Stimulated activated CD4-positive, alpha-beta T cell treated with anti-CD3 and anti-CD28 coated beads, Interleukin-2, amount 100 ng/mL, for 4 hours (primary cell): Measurements from ENCODE around the gene SDF2L1.
"Not testable (repeated sequence)": the region's sequence is repeated elsewhere in the genome, so short reads cannot be mapped to it uniquely, and the experiment has no call there.

ENCODE experiments used
- DNase-seq: peaks from one replicate; pipeline ENCODE4 v3.0.0-alpha.2; 2020; ENCODE audit warnings: low read depth

Gene SDF2L1

GRCh38 chr22:21686634-21687393 is 44.7 kb downstream of the SDF2L1 start:
- DNase-seq = no peak

DNA sequence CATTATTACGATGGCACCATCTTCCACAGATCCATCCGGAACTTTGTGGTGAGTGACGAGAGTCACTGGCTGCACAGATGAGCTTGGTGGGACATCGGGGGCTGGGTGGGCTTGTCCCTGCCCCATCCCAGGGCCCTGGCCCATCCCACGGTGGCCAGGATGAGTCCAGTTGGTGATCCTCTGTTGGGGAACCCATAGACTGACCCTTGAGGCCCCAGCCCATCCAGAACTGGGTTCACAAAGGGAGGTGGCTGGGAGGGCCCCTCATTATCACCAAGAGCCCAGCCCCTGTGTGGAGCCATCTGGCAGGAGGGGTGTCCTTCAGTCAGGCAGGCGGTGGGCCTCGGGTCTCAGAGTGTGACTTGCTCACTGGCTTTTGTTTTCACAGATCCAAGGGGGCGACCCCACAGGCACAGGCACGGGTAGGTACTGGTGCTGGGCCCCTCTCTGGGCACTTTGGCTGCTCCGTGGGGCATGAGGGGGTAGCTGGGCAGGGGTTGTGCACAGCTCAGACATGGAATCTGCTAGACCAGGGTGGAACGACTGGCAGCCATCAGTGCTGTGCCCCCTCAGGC is 45.7 kb downstream of the SDF2L1 start:
- no peak for DNase-seq

DNA sequence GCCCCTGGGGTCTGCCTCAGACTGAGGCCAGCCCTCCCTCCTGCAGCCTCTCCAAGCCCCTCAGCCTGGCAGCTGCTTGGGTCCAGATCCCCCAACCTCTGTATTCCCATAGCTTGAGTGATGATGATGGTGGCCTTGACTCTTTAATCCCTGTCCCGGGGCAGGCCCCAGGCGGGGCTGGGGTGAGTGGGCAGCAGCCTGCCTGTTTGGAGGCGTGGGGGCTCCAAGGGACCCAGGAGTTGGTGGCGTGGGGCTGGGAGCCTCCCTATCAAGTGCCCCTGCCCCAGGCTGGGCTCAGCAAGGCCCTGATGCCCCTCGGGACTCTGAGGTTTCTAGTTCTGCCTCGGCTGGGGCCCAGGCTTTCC is 46.2 kb downstream of the SDF2L1 start:
- DNase-seq = no peak

- no peak for DNase-seq
Observed at GRCh38 chr22:21688706-21689381, 46.7 kb downstream of the SDF2L1 start.

DNA sequence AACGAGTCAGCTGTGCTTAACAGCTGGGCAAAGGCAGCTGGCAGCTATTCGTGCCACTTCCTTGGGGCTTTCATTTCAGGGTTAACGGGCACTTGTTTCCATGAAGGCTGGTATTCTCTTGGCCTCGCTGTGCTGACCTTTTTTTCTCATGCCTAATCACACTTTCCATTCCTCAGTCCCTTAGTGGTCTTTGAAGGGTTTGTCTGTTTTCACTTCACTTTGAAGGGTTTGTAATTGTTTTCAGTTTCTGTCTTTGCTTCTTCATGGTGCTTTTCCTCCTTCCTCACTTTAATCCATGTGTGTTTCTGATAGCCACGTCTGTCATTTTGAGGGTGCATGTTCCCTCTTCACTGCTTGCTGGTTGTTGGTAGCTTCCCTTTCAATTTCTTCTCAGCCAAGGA is 48.3 kb downstream of the SDF2L1 start:
- DNase-seq = no peak

- no peak for DNase-seq
Observed at GRCh38 chr22:21691816-21692215, 49.7 kb downstream of the SDF2L1 start.

DNA sequence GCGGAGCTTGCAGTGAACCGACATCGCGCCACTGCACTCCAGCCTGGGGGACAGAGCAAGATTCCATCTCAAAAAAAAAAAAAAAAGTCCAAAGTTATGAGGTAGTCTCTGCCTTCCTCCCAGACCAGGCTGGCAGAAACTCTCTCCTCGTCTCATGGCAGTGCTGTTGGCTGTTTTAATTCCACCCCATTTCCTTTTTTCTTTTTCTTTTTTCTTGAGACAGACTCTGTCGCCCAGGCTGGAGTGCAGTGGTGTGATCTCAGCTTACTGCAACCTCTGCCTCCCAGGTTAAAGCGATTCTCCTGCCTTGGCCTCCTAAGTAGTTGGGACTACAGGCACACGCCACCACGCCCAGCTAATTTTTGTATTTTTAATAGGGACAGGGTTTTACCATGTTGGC is 50.8 kb downstream of the SDF2L1 start:
- DNase-seq = not testable (repeated sequence)

- no peak for DNase-seq
Observed at GRCh38 chr22:21693333-21693998, 51.4 kb downstream of the SDF2L1 start.
